NK-92 (cell line): ENCODE measurements around the gene PRKAR1B.
"Not testable (repeated sequence)": the region's sequence is repeated elsewhere in the genome, so short reads cannot be mapped to it uniquely, and the experiment has no call there.

Source experiments
- DNase-seq: peaks from one replicate; lab custom pipeline; 2025; ENCODE audit not compliant: unreplicated experiment; lab: John Stamatoyannopoulos, UW

Gene PRKAR1B

DNA sequence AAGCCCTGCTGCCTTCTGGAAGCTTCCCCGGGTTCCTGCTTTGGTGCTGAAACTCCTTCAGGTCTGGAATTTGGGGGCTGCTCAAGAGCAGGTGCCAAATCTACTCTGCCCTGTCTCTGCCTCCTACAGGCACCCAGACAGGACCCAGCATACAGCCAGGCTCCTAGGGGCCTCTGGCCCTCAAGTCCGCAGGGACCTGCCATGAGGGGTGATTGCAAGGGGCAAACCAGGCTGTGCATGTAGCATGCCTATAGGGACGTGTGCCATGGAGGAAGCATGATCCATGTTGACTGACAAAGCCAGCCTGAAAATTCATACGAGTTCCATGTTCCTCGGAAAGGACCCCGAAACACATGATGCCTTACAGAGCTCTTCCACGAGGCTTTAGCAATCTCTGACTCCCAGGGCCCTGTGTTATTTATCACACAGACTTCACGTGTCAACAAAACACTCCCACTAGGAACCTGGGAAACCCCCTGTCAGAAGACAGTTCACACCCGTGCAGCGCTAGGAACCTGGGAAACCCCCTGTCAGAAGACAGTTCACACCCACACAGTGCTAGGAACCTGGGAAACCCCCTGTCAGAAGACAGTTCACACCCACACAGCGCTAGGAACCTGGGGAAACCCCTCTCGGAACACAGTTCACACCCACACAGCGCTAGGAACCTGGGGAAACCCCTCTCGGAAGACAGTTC lies 75.9 kb downstream of the PRKAR1B start:
- no peak for DNase-seq

DNA sequence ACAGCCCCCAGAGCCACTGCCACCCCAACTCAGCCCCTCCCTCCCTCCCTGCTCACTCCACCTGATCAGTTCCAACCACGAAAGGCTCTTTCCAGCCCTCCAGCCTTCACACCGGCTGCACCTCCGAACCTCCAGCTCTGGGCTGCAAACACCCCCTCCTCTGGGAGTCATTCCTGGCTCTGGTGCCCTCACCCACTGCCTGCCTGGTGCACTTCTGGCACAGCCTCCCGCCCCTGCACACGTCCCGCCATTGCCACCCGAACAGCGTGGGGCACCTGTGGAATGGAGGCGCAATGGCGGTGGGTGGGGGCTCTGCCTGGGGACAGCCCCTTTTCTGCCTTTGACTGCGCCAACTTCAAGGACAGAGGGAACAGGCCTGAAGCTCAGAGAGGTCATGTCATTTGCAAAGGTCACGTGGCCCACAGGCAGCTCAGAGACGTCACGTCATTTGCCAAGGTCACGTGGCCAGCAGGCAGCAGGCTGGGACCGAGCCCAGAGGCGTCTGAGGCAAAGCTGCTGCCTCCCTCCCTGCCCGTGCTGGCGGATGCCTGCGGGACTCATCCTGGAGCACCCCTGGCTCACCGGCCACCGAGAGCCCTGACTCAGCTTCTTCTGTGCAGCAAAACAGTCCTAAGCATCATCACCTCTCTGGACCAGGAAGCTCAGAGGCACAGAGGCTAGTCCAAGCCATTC lies 76.6 kb downstream of the PRKAR1B start:
- DNase-seq, result no peak

- no peak for DNase-seq
Observed at GRCh38 chr7:646951-647350, 80.1 kb downstream of the PRKAR1B start.

- no peak for DNase-seq
Observed at GRCh38 chr7:646487-646886, 80.6 kb downstream of the PRKAR1B start.

DNA sequence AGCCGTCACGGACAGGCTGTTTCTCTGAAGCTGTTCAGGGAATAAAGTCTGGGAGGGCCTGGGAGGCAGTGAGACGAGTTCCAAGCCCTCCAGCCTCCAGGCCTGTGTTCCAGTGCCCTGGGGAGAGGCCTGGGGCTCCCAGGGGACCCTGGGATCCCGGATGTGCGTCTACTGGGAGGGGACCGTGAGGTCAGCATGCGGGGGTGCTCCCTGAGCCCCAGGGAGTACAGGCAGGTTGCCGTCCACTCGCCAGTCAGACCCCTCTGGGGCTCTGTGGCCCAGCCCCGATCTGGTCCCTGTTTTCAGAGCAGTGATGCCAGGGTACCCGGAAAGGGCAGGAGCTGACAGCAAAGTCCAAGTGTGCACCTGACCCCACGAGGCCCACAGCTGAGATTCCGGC lies 81.5 kb downstream of the PRKAR1B start:
- no peak for DNase-seq

GRCh38 chr7:644381-645305 lies 82.4 kb downstream of the PRKAR1B start:
- no peak for DNase-seq

- DNase-seq, result no peak
Observed at GRCh38 chr7:641966-642365, 85.1 kb downstream of the PRKAR1B start.

GRCh38 chr7:641269-641671 lies 85.8 kb downstream of the PRKAR1B start:
- DNase-seq, result no peak

DNA sequence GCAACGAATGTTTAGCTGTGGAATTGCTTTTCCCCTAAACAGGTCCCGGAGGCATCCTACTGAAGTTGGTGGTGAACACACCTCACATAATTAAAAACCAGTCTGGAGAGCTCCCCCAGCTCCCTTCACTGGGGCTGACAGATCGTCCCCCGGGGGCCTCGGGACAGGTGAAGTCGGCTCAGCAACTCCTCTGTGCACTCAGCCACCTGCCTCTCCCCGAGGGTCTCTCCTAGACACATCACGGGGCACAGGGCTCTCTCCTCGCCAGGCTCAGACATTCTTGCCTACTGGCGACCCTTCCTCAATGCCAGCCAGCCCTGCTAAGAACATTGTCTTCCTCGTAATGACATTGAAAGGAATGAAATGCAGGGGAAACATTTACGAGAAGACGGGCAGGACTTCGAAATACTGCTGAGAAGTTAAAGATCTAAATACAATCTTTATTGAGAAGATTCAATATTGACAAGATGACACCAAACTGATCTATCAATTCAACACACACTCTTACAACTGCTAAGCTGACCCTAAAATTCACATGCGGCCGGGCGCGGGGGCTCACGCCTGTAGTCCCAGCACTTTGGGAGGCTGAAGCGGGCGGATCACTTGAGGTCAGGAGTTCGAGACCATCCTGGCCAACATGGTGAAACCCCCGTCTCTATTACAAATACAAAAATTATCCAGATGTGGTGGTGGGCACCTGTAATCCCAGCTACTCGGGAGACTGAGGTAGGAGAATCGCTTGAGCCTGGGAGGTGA lies 88.6 kb downstream of the PRKAR1B start:
- DNase-seq, result no peak

- no peak for DNase-seq
Observed at GRCh38 chr7:637826-638225, 89.3 kb downstream of the PRKAR1B start.

GRCh38 chr7:636396-636795 lies 90.7 kb downstream of the PRKAR1B start:
- DNase-seq, result no peak

GRCh38 chr7:635687-636382 lies 91.2 kb downstream of the PRKAR1B start:
- DNase-seq, result not testable (repeated sequence)

DNA sequence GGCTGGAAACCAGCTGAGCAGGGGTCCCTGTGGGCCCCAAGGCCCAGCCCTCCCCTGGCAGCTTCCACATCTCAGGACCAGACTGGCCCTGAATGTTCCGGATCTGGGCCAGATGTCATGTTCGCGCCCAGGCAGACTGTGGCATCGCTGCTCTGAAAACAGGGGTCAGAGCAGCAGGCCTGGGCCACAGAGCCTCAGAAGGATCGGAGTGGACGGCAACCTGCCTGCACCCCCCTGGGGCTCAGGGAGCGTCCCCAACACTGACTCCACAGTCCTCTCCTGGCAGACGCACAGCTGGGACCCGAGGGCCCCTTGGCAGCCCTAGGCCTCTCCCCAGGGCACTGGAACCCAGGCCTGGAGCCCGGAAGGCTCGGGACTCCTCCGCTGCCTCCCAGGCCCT lies 91.9 kb downstream of the PRKAR1B start:
- no peak for DNase-seq

- DNase-seq, result no peak
Observed at GRCh38 chr7:633381-634018, 93.6 kb downstream of the PRKAR1B start.

GRCh38 chr7:632831-633210 lies 94.3 kb downstream of the PRKAR1B start:
- DNase-seq, result no peak

DNA sequence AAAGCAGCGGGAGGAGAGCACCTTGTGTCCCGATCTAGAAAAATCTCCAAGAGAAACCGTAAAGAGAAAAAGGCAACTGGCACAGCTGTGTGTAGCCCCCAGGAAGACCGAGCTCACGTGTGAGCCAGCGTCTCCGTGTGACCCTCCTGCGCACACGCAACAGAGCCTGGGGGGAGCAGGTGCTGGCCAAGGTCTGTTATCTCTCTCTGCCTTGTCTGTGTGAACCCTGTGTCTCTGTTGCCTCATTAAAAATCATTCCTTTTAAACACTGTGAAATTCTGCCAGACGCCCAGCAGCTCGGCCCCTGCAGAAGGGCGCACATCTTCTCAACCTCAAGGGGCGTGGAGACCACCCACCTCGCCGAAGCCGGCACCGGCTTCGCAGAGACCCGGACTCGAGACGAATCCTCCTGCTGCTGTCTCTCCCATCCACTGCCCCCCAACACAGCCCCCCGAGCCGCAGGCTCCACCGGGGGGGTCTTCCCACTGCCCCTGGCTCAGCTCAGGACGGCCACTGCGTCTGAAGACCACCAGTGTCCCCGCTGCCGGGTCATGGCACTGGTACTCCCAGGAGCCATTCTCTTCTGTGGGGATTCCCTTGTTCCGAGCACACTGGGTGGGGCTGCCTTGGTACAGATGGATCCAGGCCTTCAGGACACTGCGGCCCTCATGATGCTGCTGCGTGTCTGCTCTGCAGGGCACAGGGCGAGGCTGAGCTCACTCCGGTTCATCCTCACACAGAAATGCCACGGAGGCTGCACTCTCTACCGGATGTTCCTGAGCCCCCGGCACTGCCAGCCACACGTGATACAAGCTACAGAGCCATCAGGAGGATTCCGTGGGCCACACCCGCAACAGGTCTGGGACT lies 94.9 kb downstream of the PRKAR1B start:
- DNase-seq, result no peak

- DNase-seq, result no peak
Observed at GRCh38 chr7:631291-631711, 95.8 kb downstream of the PRKAR1B start.

DNA sequence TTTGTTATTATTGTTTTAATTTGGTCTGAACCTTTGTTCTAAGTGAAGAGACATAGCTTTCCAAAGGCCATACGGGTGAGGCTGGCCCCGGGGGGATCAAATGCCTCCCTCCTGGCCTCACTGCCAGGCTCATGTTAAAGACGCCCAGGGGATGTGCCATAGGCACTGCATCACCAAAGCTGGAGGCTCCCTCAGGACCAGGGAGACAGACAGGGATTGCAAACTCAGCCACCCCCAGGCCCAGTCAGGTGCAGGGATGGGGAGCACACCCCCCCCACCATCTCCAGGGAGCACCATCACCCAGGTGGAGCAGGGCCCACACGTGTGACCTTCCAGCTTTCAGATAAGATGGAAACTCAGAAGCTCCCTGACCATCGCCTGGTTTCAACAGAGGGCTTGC lies 96.5 kb downstream of the PRKAR1B start:
- DNase-seq, result no peak

GRCh38 chr7:630111-630511 lies 97.0 kb downstream of the PRKAR1B start:
- DNase-seq, result no peak
